CD4-positive, alpha-beta T cell treated with Interleukin-4 for 4 hours (primary cell): Measurements from ENCODE around the gene TMEM179.

Experiments
- DNase-seq: peaks from one replicate; pipeline ENCODE4 v3.0.0-alpha.2; 2020

Gene TMEM179

GRCh38 chr14:104598039-104598909 is 6.3 kb downstream of the TMEM179 start:
- DNase-seq = no peak

GRCh38 chr14:104597576-104597975 is 7.0 kb downstream of the TMEM179 start:
- DNase-seq = no peak

- DNase-seq = no peak
Measured at GRCh38 chr14:104596927-104597351, 7.6 kb downstream of the TMEM179 start.

- no peak for DNase-seq
Measured at GRCh38 chr14:104596451-104596918, 8.1 kb downstream of the TMEM179 start.

- DNase-seq = no peak
Measured at GRCh38 chr14:104595911-104596450, 8.6 kb downstream of the TMEM179 start.

- no peak for DNase-seq
Measured at GRCh38 chr14:104595116-104595675, 9.4 kb downstream of the TMEM179 start.

GRCh38 chr14:104594310-104595046 is 10.1 kb downstream of the TMEM179 start:
- no peak for DNase-seq

- no peak for DNase-seq
Measured at GRCh38 chr14:104593710-104594136, 10.8 kb downstream of the TMEM179 start.

- no peak for DNase-seq
Measured at GRCh38 chr14:104593241-104593701, 11.3 kb downstream of the TMEM179 start.

GRCh38 chr14:104592785-104593184 is 11.8 kb downstream of the TMEM179 start:
- no peak for DNase-seq

GRCh38 chr14:104592292-104592672 is 12.3 kb downstream of the TMEM179 start:
- no peak for DNase-seq

GRCh38 chr14:104591506-104592291 is 12.9 kb downstream of the TMEM179 start:
- no peak for DNase-seq

- no peak for DNase-seq
Measured at GRCh38 chr14:104591031-104591430, 13.5 kb downstream of the TMEM179 start.

- no peak for DNase-seq
Measured at GRCh38 chr14:104590240-104590965, 14.2 kb downstream of the TMEM179 start.

- DNase-seq = no peak
Measured at GRCh38 chr14:104589338-104590195, 15.0 kb downstream of the TMEM179 start.

- no peak for DNase-seq
Measured at GRCh38 chr14:104588066-104588857, 16.3 kb downstream of the TMEM179 start.

GRCh38 chr14:104587641-104588040 is 16.9 kb downstream of the TMEM179 start:
- DNase-seq = no peak

GRCh38 chr14:104586832-104587620 is 17.5 kb downstream of the TMEM179 start:
- no peak for DNase-seq
